Transverse colon (tissue), 4 donors: ENCODE data around the gene TRAT1.

Experiments used
- POLR2AphosphoS5 ChIP-seq, 3 donors: sonication (generic); formaldehyde crosslinking; IDR thresholded peaks; one replicate each; pipeline ENCODE4 v1.6.1; 2016; ENCODE audit warnings: antibody characterized with exemption in 3 of 3
- TF ChIP-seq, protein P1 (sequence below), 5 experiments: fragments of 200-600 bp in 3 of 5; fragments of 450-650 bp in 2 of 5; sonication (generic) in 3 of 5; IDR thresholded peaks; 1 replicate in 2 of 5; 2 replicates in 3 of 5; pipeline ENCODE4 v1.5.1; 2016 to 2017; ENCODE audit warnings: antibody characterized with exemption in 5 of 5, inconsistent platforms in 3 of 5, mild to moderate bottlenecking in 2 of 5, moderate library complexity in 1 of 5

DNA sequence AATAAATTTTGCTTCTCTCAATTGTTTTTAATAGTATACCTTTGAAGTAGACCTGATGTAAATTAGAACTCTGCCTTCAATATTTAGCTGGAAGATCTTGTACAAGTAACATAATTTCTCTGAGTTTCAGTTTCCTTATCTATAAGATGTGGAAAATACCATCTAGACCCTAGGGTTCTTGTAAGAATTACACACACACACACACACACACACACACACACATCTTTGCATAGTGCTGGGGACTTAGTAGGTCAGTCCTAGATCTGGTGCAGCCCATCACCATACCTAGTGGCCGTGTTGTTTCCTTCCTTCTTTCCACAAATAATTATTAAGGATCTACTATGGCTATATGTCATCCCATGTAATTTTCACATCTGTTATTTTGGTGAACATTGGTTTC is 11.0 kb downstream of the TRAT1 start:
- TF ChIP-seq POLR2AphosphoS5 (IDR thresholded peaks at IDR 0.05): no peak
- TF ChIP-seq, protein P1, sequence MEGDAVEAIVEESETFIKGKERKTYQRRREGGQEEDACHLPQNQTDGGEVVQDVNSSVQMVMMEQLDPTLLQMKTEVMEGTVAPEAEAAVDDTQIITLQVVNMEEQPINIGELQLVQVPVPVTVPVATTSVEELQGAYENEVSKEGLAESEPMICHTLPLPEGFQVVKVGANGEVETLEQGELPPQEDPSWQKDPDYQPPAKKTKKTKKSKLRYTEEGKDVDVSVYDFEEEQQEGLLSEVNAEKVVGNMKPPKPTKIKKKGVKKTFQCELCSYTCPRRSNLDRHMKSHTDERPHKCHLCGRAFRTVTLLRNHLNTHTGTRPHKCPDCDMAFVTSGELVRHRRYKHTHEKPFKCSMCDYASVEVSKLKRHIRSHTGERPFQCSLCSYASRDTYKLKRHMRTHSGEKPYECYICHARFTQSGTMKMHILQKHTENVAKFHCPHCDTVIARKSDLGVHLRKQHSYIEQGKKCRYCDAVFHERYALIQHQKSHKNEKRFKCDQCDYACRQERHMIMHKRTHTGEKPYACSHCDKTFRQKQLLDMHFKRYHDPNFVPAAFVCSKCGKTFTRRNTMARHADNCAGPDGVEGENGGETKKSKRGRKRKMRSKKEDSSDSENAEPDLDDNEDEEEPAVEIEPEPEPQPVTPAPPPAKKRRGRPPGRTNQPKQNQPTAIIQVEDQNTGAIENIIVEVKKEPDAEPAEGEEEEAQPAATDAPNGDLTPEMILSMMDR (IDR thresholded peaks at IDR 0.05): no peak
